H9 (cell line): ENCODE measurements around the gene TP53BP1. TPM values are rescaled to one million over a fixed set of nuclear protein-coding genes. Genes with fewer than 3 reads are reported as not detected.

Experiments used
- DNase-seq: peaks from one replicate; pipeline ENCODE4 v3.0.0-alpha.2; 2017
- H2AFZ ChIP-seq: one replicate; pipeline ENCODE4 v1.6.1; 2013; ENCODE audit warnings: mild to moderate bottlenecking, low read length, control low read depth, moderate library complexity
- H2AK5ac ChIP-seq: 2 replicates; pipeline ENCODE4 v1.6.1; 2013; ENCODE audit warnings: low read length, control low read depth, mixed read lengths; ENCODE audit not compliant: insufficient read length
- H2BK120ac ChIP-seq: one replicate; pipeline ENCODE4 v1.6.1; 2013; ENCODE audit warnings: low read depth, mild to moderate bottlenecking, low read length, control low read depth, inconsistent platforms; ENCODE audit not compliant: poor library complexity, severe bottlenecking
- H2BK12ac ChIP-seq: 2 replicates; pipeline ENCODE4 v1.6.1; 2013; ENCODE audit warnings: low read length, control low read depth, mixed read lengths, low read depth; ENCODE audit not compliant: insufficient read length
- H2BK15ac ChIP-seq: 2 replicates; pipeline ENCODE4 v1.6.1; 2013; ENCODE audit warnings: low read depth, low read length, control low read depth
- H2BK20ac ChIP-seq: one replicate; pipeline ENCODE4 v1.6.1; 2013; ENCODE audit warnings: low read depth, mild to moderate bottlenecking, low read length, control low read depth, inconsistent platforms; ENCODE audit not compliant: poor library complexity, severe bottlenecking
- H2BK5ac ChIP-seq: 2 replicates; pipeline ENCODE4 v1.6.1; 2013; ENCODE audit warnings: low read length, control low read depth, mixed read lengths; ENCODE audit not compliant: insufficient read length
- H3K14ac ChIP-seq: 2 replicates; pipeline ENCODE4 v1.6.1; 2013; ENCODE audit warnings: low read length, control low read depth; ENCODE audit not compliant: insufficient read depth
- H3K18ac ChIP-seq: 2 replicates; pipeline ENCODE4 v1.6.1; 2013; ENCODE audit warnings: low read depth, mild to moderate bottlenecking, mixed read lengths, low read length, control low read depth; ENCODE audit not compliant: insufficient read length
- H3K23ac ChIP-seq: 2 replicates; pipeline ENCODE4 v1.6.1; 2013; ENCODE audit warnings: low read length, control low read depth, mixed read lengths, low read depth; ENCODE audit not compliant: insufficient read length
- H3K23me2 ChIP-seq: 2 replicates; pipeline ENCODE4 v1.6.1; 2013; ENCODE audit warnings: low read depth, mild to moderate bottlenecking, mixed read lengths, low read length, control low read depth; ENCODE audit not compliant: insufficient read length, poor library complexity, severe bottlenecking
- H3K27ac ChIP-seq: 2 replicates; pipeline ENCODE4 v1.5.1; 2013; ENCODE audit warnings: low read length, control low read depth, mixed read lengths, low read depth; ENCODE audit not compliant: insufficient read length
- H3K27me3 ChIP-seq: 2 replicates; pipeline ENCODE4 v1.6.1; 2013; ENCODE audit warnings: low read length, control low read depth, inconsistent platforms; ENCODE audit not compliant: insufficient read depth
- H3K4ac ChIP-seq: 2 replicates; pipeline ENCODE4 v1.6.1; 2013; ENCODE audit warnings: low read depth, mild to moderate bottlenecking, control low read depth, inconsistent platforms, low read length, moderate library complexity
- H3K4me1 ChIP-seq: 2 replicates; pipeline ENCODE4 v1.6.1; 2013; ENCODE audit warnings: low read length, control low read depth, inconsistent platforms; ENCODE audit not compliant: insufficient read depth
- H3K4me2 ChIP-seq: 2 replicates; pipeline ENCODE4 v1.6.1; 2013; ENCODE audit warnings: low read length, control low read depth, mixed read lengths; ENCODE audit not compliant: insufficient read length, insufficient read depth
- H3K56ac ChIP-seq: 2 replicates; pipeline ENCODE4 v1.6.1; 2013; ENCODE audit warnings: low read depth, mild to moderate bottlenecking, mixed read lengths, low read length, control low read depth; ENCODE audit not compliant: insufficient read length
- H3K79me1 ChIP-seq: 2 replicates; pipeline ENCODE4 v1.6.1; 2013; ENCODE audit warnings: low read depth, mild to moderate bottlenecking, moderate library complexity, low read length, control low read depth, inconsistent platforms; ENCODE audit not compliant: insufficient read depth, poor library complexity, severe bottlenecking
- H3K79me2 ChIP-seq: 2 replicates; pipeline ENCODE4 v1.6.1; 2013; ENCODE audit warnings: low read length, control low read depth, inconsistent platforms; ENCODE audit not compliant: insufficient read depth
- H3K9ac ChIP-seq: 2 replicates; pipeline ENCODE4 v1.6.1; 2013; ENCODE audit warnings: low read length, control low read depth, mixed read lengths; ENCODE audit not compliant: insufficient read length; ENCODE audit errors: extremely low read depth
- H3K9me3 ChIP-seq: one replicate; pipeline ENCODE4 v1.6.1; 2013; ENCODE audit warnings: low read depth, low read length, inconsistent platforms; ENCODE audit not compliant: control insufficient read depth
- H3T11ph ChIP-seq: one replicate; pipeline ENCODE4 v1.6.1; 2013; ENCODE audit warnings: mild to moderate bottlenecking, low read length, control low read depth, inconsistent platforms
- H4K20me1 ChIP-seq: one replicate; pipeline ENCODE4 v1.6.1; 2013; ENCODE audit not compliant: control insufficient read depth, insufficient read length, insufficient read depth
- H4K5ac ChIP-seq: 2 replicates; pipeline ENCODE4 v1.6.1; 2013; ENCODE audit warnings: low read depth, mild to moderate bottlenecking, mixed read lengths, low read length, control low read depth; ENCODE audit not compliant: insufficient read length
- H4K8ac ChIP-seq: replicated peaks from 2 replicates; pipeline ENCODE4 v1.6.1; 2013; ENCODE audit warnings: low read length, control low read depth, mixed read lengths, low read depth; ENCODE audit not compliant: insufficient read length
- H4K91ac ChIP-seq: 2 replicates; pipeline ENCODE4 v1.6.1; 2013; ENCODE audit warnings: low read depth, mild to moderate bottlenecking, moderate library complexity, mixed read lengths, low read length, control low read depth; ENCODE audit not compliant: insufficient read length
- H3K27ac Mint-ChIP-seq, 3 experiments: 2 replicates in 2 of 3; 3 replicates in 1 of 3; pipeline ENCODE4 v1.8.0; 2020 to 2021; ENCODE audit warnings: mixed read lengths in 3 of 3, mild to moderate bottlenecking in 1 of 3, moderate library complexity in 1 of 3
- H3K27me3 Mint-ChIP-seq: 2 replicates; pipeline ENCODE4 v1.8.0; 2021; ENCODE audit warnings: low read depth, mild to moderate bottlenecking, moderate library complexity, mixed read lengths
- H3K36me3 Mint-ChIP-seq, 3 experiments: 2 replicates in 2 of 3; 3 replicates in 1 of 3; pipeline ENCODE4 v1.8.0; 2020 to 2021; ENCODE audit warnings: low read depth in 3 of 3, mixed read lengths in 3 of 3; ENCODE audit not compliant: insufficient read depth in 1 of 3
- H3K4me1 Mint-ChIP-seq, 2 experiments: 2 replicates each; pipeline ENCODE4 v1.8.0; 2020; ENCODE audit warnings: mixed read lengths in 2 of 2
- H3K4me3 Mint-ChIP-seq, 2 experiments: 2 replicates in 1 of 2; 3 replicates in 1 of 2; pipeline ENCODE4 v1.8.0; 2020 to 2021; ENCODE audit warnings: mild to moderate bottlenecking in 2 of 2, mixed read lengths in 2 of 2, moderate library complexity in 1 of 2
- H3K9me3 Mint-ChIP-seq, 2 experiments: 2 replicates in 1 of 2; 3 replicates in 1 of 2; pipeline ENCODE4 v1.8.0; 2020; ENCODE audit warnings: mild to moderate bottlenecking in 2 of 2, mixed read lengths in 2 of 2, moderate library complexity in 1 of 2
- CTCF ChIP-seq: fragments of 200-600 bp; sonication (generic); conservative IDR thresholded peaks from 3 replicates; pipeline ENCODE4 v1.8.0; 2021; ENCODE audit warnings: antibody characterized with exemption, mild to moderate bottlenecking
- whole genome bisulfite sequencing: extraction: QIAGEN DNeasy Blood & Tissue Kit; methylation state at CpG from one replicate; pipeline ENCODE4 v1.1.7; 2013; ENCODE audit warnings: missing lambda C conversion rate, low lambda C conversion rate, mixed read lengths; ENCODE audit not compliant: insufficient read length; ENCODE audit errors: extremely low coverage; 5-methylcytosine and 5-hydroxymethylcytosine counted together
- total RNA-seq: library from RNA; stranded (reverse); gene quantifications from 2 replicates; pipeline ENCODE4 v1.2.1, GENCODE V29; 2021

TP53BP1 gene
- total RNA-seq, 1 experiment from 2014 or later: 81.5 TPM

DNA sequence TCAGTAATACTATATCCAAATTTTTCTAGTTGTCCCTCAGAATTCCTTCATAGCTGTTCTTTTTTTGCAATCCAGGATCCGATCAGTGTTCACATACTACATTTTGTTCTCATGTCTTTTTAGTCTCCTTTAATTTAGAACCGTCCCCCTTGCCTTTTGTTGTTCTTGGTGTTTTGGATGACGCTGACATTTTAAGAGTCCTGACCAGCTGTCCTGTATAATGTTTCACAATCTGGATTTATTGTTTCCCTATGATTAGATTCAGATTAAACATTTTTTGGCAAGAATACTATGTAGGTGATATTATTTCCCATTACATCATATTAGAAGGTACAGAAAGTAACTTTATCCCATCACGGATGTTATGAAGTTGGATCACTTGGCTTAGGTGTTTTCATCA lies 110.6 kb downstream of the TP53BP1 start:
- Mint-ChIP-seq H3K36me3 (peaks cover 32 to 85% (median 73%) of the 10 kb centered on the region in 3 experiments; a peak in 6 of 7 replicates), H3K9me3 (no peaks in the 10 kb centered on the region), H3K4me3 (no peak overlapping the region), H3K27ac (no peak overlapping the region; a peak in 1 of 7 replicates), H3K27me3 (no peaks in the 10 kb centered on the region), H3K4me1 (no peaks in the 10 kb centered on the region)
- no peaks in the 10 kb centered on the region for H3K79me1 ChIP-seq
- no peak overlapping the region for H2AK5ac ChIP-seq
- H4K91ac ChIP-seq: no peak overlapping the region
- H2BK15ac ChIP-seq: no peak overlapping the region
- H3K79me2 ChIP-seq: no peaks in the 10 kb centered on the region
- H3K23me2 ChIP-seq: no peaks in the 10 kb centered on the region
- no peak overlapping the region for H3K27ac ChIP-seq
- H3K14ac ChIP-seq: no peak overlapping the region
- no peak overlapping the region for H3K18ac ChIP-seq
- H3T11ph ChIP-seq: no peak overlapping the region
- H2BK5ac ChIP-seq: no peak overlapping the region
- no peak overlapping the region for H2BK12ac ChIP-seq
- no peak overlapping the region for H3K4ac ChIP-seq
- no peak overlapping the region for H3K4me2 ChIP-seq
- no peak for TF ChIP-seq CTCF
- no peaks in the 10 kb centered on the region for H3K9me3 ChIP-seq
- H3K4me1 ChIP-seq: no peaks in the 10 kb centered on the region
- no peak overlapping the region for H3K23ac ChIP-seq
- H3K27me3 ChIP-seq: no peaks in the 10 kb centered on the region
- no peak overlapping the region for H2AFZ ChIP-seq
- H4K5ac ChIP-seq: no peak overlapping the region
- H3K56ac ChIP-seq: no peak overlapping the region
- H2BK20ac ChIP-seq: no peak overlapping the region
- DNase-seq: no peak
- no peak overlapping the region for H4K8ac ChIP-seq
- no peak overlapping the region for H2BK120ac ChIP-seq
- no peak overlapping the region for H3K9ac ChIP-seq
- no CpG with 5 or more reads among the region's 4 CpGs for WGBS
- H4K20me1 ChIP-seq: no peaks in the 10 kb centered on the region
